KMS-11 (cell line): ENCODE data around the gene CERS6.

Source experiments
- H2AFZ ChIP-seq: fragments of 200-600 bp; sonication (generic); 2 replicates; pipeline ENCODE4 v1.6.1; 2016; ENCODE audit warnings: antibody characterized with exemption, mixed run types, low read depth
- H3K27ac ChIP-seq: fragments of 200-600 bp; sonication (generic); 2 replicates; pipeline ENCODE4 v1.6.1; 2016; ENCODE audit warnings: mild to moderate bottlenecking, mixed run types
- H3K27me3 ChIP-seq: fragments of 200-600 bp; sonication (generic); 2 replicates; pipeline ENCODE4 v1.6.1; 2017; ENCODE audit warnings: mild to moderate bottlenecking, low read depth, mixed run types, moderate library complexity; ENCODE audit not compliant: insufficient read depth
- H3K36me3 ChIP-seq: fragments of 200-600 bp; sonication (generic); 2 replicates; pipeline ENCODE4 v1.6.1; 2017; ENCODE audit warnings: mild to moderate bottlenecking, mixed run types; ENCODE audit not compliant: insufficient read depth
- H3K4me1 ChIP-seq: fragments of 200-600 bp; sonication (generic); 2 replicates; pipeline ENCODE4 v1.6.1; 2016; ENCODE audit warnings: mild to moderate bottlenecking, low read depth, mixed run types; ENCODE audit not compliant: poor library complexity, severe bottlenecking
- H3K4me2 ChIP-seq: fragments of 200-600 bp; sonication (generic); 2 replicates; pipeline ENCODE4 v1.7.0; 2016; ENCODE audit warnings: mild to moderate bottlenecking, mixed run types
- H3K4me3 ChIP-seq: fragments of 200-600 bp; sonication (generic); IDR thresholded peaks from 2 replicates; pipeline ENCODE4 v1.6.1; 2017; ENCODE audit warnings: low read depth, low read length, mixed read lengths; ENCODE audit not compliant: insufficient read depth
- H3K79me2 ChIP-seq: fragments of 200-600 bp; sonication (generic); 2 replicates; pipeline ENCODE4 v1.6.1; 2016; ENCODE audit warnings: low read depth, mixed run types; ENCODE audit not compliant: insufficient read depth
- H3K9ac ChIP-seq: fragments of 200-600 bp; sonication (generic); 2 replicates; pipeline ENCODE4 v1.6.1; 2016; ENCODE audit warnings: mild to moderate bottlenecking, mixed run types
- H4K20me1 ChIP-seq: fragments of 200-600 bp; sonication (generic); 2 replicates; pipeline ENCODE4 v1.6.1; 2016; ENCODE audit warnings: mild to moderate bottlenecking, mixed run types; ENCODE audit not compliant: insufficient read depth
- TF ChIP-seq, protein P1 (sequence below): fragments of 200-600 bp; sonication (generic); conservative IDR thresholded peaks from 2 replicates; pipeline ENCODE4 v1.6.1; 2017; ENCODE audit warnings: low read depth, mild to moderate bottlenecking, antibody characterized with exemption, low read length, moderate library complexity, mixed read lengths

The CERS6 gene

DNA sequence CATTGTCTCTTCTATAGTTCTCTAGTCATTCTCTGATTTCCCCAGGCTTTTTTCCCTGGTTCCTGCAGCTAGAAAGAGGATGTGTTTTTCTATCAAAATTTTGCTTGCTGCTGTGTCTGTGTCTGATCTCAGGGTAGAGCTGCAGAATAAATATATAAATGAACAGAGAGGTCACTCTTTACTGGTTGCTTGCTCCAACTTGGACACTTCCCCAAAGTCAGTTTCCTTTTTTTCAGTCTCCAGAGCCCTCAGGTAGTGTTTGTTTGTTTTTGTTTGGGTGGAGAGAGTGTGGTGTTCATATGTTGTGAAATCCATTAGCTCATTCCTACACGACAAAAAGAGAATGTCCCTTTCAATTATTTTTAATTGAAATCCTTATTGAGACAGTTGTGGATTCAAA, 85.8 kb downstream of the CERS6 start:
- Histone ChIP-seq H3K4me3 (no peak overlapping the region), H3K9ac (no peak overlapping the region), H3K79me2 (no peaks in the 10 kb centered on the region), H2AFZ (no peak overlapping the region), H3K27ac (no peak overlapping the region), H3K4me2 (no peak overlapping the region), H3K36me3 (no peaks in the 10 kb centered on the region), H3K27me3 (no peaks in the 10 kb centered on the region), H4K20me1 (no peaks in the 10 kb centered on the region), H3K4me1 (peaks cover 6% of the 10 kb centered on the region)
- TF ChIP-seq, protein P1, sequence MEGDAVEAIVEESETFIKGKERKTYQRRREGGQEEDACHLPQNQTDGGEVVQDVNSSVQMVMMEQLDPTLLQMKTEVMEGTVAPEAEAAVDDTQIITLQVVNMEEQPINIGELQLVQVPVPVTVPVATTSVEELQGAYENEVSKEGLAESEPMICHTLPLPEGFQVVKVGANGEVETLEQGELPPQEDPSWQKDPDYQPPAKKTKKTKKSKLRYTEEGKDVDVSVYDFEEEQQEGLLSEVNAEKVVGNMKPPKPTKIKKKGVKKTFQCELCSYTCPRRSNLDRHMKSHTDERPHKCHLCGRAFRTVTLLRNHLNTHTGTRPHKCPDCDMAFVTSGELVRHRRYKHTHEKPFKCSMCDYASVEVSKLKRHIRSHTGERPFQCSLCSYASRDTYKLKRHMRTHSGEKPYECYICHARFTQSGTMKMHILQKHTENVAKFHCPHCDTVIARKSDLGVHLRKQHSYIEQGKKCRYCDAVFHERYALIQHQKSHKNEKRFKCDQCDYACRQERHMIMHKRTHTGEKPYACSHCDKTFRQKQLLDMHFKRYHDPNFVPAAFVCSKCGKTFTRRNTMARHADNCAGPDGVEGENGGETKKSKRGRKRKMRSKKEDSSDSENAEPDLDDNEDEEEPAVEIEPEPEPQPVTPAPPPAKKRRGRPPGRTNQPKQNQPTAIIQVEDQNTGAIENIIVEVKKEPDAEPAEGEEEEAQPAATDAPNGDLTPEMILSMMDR = no peak

DNA sequence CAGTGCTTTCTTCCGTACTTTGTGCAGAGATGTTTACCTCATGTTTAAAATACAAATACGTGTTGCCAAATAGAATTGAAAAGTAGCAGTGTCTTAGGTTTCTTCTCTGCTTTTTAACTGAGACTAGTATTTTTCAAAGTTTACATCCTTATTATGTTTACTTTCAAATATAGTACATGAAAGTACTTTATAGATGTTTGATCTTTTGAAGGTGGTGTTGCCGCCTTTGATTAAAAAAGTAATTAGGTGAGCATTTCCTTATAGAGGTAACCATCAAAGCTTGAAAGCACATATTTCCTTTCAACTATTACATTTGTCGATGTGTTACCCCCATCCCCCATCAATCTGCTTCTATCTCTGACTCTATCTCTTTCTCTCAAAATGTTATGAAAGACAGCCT, 87.0 kb downstream of the CERS6 start:
- TF ChIP-seq, protein P1 = no peak
- Histone ChIP-seq H3K4me2 (no peak overlapping the region), H3K4me3 (no peak overlapping the region), H3K9ac (no peak overlapping the region), H3K27me3 (no peaks in the 10 kb centered on the region), H3K27ac (no peak overlapping the region), H3K4me1 (peaks cover 6% of the 10 kb centered on the region), H3K36me3 (no peaks in the 10 kb centered on the region), H2AFZ (no peak overlapping the region), H4K20me1 (no peaks in the 10 kb centered on the region), H3K79me2 (no peaks in the 10 kb centered on the region)

DNA sequence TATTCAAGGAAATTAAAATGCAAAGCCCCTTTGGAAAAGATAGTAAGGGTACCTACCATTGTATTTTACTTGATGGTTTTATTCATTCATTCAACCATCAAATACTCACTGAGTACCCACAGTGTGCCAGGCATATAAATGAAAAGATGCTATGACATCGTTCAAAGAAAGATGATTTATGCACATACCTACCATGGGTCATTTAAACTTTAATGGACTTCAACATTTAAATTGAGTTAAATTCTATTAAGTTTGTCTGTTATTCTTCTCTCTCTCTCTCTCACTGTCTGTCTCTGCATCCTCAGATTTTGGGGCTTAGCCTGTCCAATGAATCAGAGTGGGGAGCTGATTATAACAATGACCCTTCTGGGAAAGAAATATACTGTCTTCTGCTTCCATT, 87.9 kb downstream of the CERS6 start:
- peaks cover 11% of the 10 kb centered on the region for H3K4me1 ChIP-seq
- no peaks in the 10 kb centered on the region for H3K36me3 ChIP-seq
- H4K20me1 ChIP-seq = no peaks in the 10 kb centered on the region
- no peak overlapping the region for H3K4me3 ChIP-seq
- H2AFZ ChIP-seq = no peak overlapping the region
- TF ChIP-seq, protein P1 = no peak
- H3K27me3 ChIP-seq = no peaks in the 10 kb centered on the region
- H3K27ac ChIP-seq = no peak overlapping the region
- no peak overlapping the region for H3K4me2 ChIP-seq
- no peak overlapping the region for H3K9ac ChIP-seq
- no peaks in the 10 kb centered on the region for H3K79me2 ChIP-seq

DNA sequence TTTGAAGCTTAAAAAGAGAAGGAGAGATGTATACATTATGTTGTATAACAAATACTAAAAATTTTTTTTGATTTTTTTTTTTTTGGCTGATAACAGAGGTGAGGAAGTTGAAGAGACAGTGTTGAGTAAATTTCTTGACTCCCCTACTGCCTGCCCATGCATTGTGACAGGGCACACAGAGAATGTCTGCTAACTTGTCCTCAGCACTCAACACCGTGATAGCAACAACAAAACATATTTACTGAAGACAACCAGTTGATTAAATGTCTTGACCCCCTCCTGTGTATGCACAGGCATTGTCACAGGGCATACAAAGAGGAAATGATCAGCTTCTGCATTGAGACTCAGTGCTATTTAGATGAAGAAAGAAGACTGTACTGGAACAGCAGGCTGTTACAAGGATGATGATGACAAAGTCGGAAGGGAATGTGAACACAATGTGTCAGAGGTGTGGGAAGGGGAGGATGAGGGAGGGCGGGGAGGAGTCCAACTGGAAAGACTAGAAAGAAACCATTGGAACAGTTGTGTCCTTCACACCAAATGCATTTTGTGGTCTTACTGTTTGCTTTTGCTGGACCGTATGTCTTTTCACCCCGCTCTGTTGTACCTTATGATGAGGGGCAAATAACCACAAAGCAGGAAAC, 89.5 kb downstream of the CERS6 start:
- Histone ChIP-seq H3K79me2 (no peaks in the 10 kb centered on the region), H3K9ac (no peak overlapping the region), H3K27ac (no peak overlapping the region), H4K20me1 (no peaks in the 10 kb centered on the region), H3K4me2 (no peak overlapping the region), H3K4me1 (peaks cover 5% of the 10 kb centered on the region), H3K4me3 (no peak overlapping the region), H3K36me3 (no peaks in the 10 kb centered on the region), H3K27me3 (no peaks in the 10 kb centered on the region), H2AFZ (no peak overlapping the region)
- TF ChIP-seq, protein P1 = no peak
